Measurements from ENCODE around the gene ATXN10.

The ATXN10 gene

DNA sequence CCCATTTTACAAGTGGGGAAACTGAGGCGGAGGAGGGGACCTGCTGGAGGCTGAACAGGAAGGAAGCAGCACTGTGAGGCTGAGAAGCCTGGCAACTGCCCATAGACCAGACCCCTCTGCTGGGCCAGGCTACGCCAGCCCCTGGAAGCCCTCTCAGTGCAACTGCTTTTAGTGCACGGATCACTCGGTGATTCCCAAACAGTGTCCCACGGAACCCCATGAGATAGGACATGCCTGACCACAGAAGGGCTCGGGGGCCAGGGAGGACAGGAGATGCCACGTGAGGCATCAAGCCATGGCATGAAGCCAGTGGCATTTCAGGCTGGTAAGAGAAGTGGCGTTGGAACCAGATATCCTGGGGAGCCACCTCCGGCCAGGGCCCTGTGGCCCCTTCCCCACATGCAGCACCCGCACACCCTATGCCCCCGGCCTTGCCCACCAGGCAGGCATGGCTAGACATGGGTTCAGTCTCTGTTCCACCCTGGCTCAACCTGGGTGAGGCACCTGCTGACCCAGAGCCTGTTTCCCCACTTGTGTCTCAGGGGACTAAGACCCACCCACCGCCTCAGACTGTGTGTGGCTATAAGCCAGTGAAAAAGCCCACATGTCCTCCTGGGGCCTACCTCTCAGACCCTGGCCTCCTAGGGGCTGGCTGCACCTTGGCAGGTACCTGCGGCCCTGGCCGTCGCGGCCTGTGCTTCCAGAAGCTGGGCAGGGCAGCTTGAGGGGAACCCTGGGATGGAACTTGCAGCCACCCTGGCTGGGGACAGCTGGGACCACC is 221.2 kb downstream of the ATXN10 start:
- Histone ChIP-seq H3K9me3 (ENCODE audit: control insufficient read depth in 5 of 5, low read length in 5 of 5) (no peaks in the 10 kb centered on the region), H3K27ac (ENCODE audit: low read depth, low read length) (no peak overlapping the region), H3K27me3 (ENCODE audit: control insufficient read depth in 5 of 5, insufficient read depth in 4 of 5, low read length in 5 of 5) (peaks cover 42 to 53% (median 50%) of the 10 kb centered on the region in 5 donors), H3K4me3 (ENCODE audit: low read depth in 1 of 5, low read length in 5 of 5) (no peak overlapping the region), H3K9ac (ENCODE audit: low read length in 5 of 5) (no peak overlapping the region), H3K4me1 (ENCODE audit: control insufficient read depth in 5 of 5, insufficient read depth in 5 of 5, low read length in 5 of 5) (peaks cover 0 to 7% (median 2%) of the 10 kb centered on the region in 5 donors), H3K36me3 (ENCODE audit: control insufficient read depth in 5 of 5, insufficient read depth in 5 of 5, low read length in 5 of 5) (no peaks in the 10 kb centered on the region)

DNA sequence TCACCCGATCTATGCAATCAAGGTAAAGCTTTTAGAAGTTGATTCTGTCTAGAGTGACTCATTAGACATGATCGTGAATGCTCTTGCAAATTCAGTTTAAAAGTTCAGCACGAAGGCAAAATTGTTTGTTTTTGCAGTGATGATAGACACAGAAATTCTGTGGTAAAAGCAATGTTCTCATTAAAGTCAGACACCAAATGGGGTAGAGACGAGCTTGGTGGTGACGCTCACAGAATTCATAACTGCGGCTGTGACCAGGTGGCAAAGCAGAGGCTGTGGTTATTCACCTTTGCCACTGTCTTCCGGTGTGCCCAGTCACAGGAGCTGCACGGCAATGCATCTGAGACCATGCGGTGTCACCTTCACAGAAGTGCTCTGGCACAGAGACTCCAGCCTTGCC is 221.9 kb downstream of the ATXN10 start:
- Histone ChIP-seq H3K9ac (ENCODE audit: low read length in 5 of 5) (no peak overlapping the region), H3K36me3 (ENCODE audit: control insufficient read depth in 5 of 5, insufficient read depth in 5 of 5, low read length in 5 of 5) (no peaks in the 10 kb centered on the region), H3K4me1 (ENCODE audit: control insufficient read depth in 5 of 5, insufficient read depth in 5 of 5, low read length in 5 of 5) (peaks cover 0 to 7% (median 2%) of the 10 kb centered on the region in 5 donors), H3K27ac (ENCODE audit: low read depth, low read length) (no peak overlapping the region), H3K4me3 (ENCODE audit: low read depth in 1 of 5, low read length in 5 of 5) (no peak overlapping the region), H3K9me3 (ENCODE audit: control insufficient read depth in 5 of 5, low read length in 5 of 5) (no peaks in the 10 kb centered on the region), H3K27me3 (ENCODE audit: control insufficient read depth in 5 of 5, insufficient read depth in 4 of 5, low read length in 5 of 5) (peaks cover 44 to 54% (median 48%) of the 10 kb centered on the region in 5 donors)
